ENCODE measurements around the gene PPP1R12B.
"Not testable (repeated sequence)": the region's sequence is repeated elsewhere in the genome, so short reads cannot be mapped to it uniquely, and the experiment has no call there.

PPP1R12B gene

GRCh38 chr1:202406896-202407295 is 58.4 kb downstream of the PPP1R12B start:
- not testable (repeated sequence) for DNase-seq

DNA sequence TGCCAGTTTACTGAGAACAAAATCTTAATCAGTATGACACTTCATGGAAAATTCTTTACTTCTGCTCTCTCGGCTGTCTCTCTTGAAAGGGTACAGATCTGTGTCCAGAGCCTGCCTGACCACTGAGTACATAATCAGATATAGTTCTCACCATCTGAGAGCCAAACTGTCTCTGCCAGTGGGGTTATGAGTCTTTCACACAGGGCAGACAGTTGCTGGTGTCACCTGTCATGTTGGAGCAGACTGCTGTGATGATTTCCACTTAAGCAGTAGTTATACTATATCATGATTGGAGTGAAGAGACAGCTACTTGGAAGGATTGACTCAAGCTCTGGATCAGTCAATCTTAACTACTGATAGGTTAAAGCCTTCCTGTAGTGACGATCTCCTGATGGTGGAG is 58.9 kb downstream of the PPP1R12B start:
- DNase-seq, result not testable (repeated sequence)

- DNase-seq, result not testable (repeated sequence)
Observed at GRCh38 chr1:202410251-202410650, 61.8 kb downstream of the PPP1R12B start.

DNA sequence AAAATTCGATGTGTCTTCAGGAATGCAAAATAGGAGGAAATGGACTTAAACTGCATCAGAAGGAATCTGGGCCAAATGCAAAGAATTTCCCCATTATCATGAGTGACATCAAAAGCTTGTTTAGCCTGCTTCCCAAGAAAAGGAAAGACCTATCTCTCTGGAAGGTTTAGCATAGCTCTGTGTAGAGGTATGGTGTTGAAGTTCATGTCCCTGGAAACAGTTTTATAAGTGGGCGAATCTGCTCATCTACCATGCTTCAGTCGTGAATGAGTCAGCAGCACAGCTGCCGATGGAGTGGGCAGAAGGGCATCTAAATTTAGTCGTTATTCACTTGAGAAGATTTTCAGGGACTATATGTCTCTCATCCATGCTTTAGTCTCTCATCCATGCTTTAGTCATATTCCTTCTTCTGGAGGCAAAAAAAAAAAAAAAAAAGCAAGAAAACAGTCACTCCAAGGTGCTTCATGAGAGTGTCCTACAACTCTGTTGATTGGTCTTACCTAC is 62.4 kb downstream of the PPP1R12B start:
- DNase-seq, result not testable (repeated sequence)

GRCh38 chr1:202411422-202411821 is 62.9 kb downstream of the PPP1R12B start:
- no peak for DNase-seq

- DNase-seq, result not testable (repeated sequence)
Observed at GRCh38 chr1:202412421-202412820, 63.9 kb downstream of the PPP1R12B start.

- DNase-seq, result no peak
Observed at GRCh38 chr1:202416641-202417040, 68.1 kb downstream of the PPP1R12B start.

DNA sequence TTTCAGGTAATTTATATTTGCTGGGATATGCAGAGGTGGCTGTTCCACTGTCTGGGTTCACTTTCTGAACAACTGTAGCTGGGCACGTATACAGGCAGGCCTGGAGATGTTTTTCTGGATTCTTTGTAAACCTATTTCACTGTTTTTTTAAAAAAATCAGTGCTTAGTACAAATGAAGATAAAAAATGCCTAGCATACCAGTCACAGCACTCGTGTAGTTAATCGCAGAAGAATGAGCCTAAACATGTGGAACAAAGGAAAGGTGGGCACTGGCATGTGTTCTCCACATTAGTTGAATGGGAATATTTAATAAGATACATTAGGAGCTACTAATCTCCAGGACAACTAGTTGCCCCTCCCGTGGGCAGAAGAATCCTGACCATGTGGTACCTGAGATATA is 68.6 kb downstream of the PPP1R12B start:
- not testable (repeated sequence) for DNase-seq

DNA sequence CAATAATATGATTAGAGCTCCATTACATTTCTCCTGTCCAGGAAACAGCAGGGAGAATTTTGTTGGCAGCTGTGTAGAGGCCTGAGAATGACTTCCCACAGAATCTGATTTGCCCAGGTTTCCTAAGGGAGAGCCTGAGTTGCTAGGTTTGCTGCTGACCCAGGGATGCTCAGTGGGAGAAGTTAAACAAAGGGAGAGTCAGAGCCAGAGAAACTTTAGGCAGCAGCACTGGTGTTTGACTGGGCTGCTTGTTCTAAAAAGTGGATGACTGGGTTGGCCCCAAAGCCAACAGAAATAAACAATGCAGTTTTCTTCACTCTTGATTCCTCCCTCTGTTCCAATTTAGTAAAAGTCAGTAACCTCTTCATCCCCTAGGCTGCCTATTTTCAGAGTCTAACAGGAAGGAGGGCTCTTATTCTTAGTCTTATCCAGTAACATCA is 69.3 kb downstream of the PPP1R12B start:
- DNase-seq, result not testable (repeated sequence)

- DNase-seq, result not testable (repeated sequence)
Observed at GRCh38 chr1:202419731-202420130, 71.2 kb downstream of the PPP1R12B start.

GRCh38 chr1:202420422-202421094 is 72.1 kb downstream of the PPP1R12B start:
- DNase-seq, result not testable (repeated sequence)

GRCh38 chr1:202422709-202423108 is 74.2 kb downstream of the PPP1R12B start:
- not testable (repeated sequence) for DNase-seq

DNA sequence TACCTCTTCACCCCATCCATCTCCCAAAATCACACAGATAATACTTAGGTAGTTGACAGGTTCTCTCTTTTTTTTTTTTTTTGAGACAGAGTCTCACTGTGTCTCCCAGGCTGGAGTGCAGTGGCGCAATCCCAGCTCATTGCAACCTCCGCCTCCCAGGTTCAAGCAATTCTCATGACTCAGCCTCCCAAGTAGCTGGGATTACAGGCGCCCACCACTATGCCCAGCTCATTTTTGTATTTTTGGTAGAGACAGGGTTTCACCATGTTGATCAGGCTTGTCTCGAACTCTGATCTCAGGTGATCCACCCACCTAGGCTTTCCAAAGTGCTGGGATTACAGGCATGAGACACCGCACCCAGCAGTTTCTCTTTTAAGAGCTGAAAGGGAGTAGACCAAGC is 75.8 kb downstream of the PPP1R12B start:
- not testable (repeated sequence) for DNase-seq

- DNase-seq, result not testable (repeated sequence)
Observed at GRCh38 chr1:202430111-202430510, 81.6 kb downstream of the PPP1R12B start.

DNA sequence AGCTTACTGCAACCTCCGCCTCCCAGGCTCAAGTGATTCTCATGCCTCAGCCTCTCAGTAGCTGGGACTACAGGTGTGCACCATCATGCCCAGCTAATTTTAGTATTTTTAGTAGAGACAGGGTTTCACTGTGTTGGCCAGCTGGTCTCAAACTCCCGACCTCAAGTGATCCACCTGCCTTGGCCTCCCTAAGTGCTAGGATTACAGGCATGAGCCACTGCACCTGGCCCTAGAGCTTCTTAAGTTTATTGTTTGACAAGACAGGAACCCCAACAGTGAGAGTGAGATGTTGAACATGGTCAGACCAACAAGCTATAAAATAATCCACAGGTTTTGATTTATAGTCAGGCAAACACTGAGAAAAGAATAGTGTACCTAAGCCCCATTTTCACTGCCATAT is 83.8 kb downstream of the PPP1R12B start:
- not testable (repeated sequence) for DNase-seq

DNA sequence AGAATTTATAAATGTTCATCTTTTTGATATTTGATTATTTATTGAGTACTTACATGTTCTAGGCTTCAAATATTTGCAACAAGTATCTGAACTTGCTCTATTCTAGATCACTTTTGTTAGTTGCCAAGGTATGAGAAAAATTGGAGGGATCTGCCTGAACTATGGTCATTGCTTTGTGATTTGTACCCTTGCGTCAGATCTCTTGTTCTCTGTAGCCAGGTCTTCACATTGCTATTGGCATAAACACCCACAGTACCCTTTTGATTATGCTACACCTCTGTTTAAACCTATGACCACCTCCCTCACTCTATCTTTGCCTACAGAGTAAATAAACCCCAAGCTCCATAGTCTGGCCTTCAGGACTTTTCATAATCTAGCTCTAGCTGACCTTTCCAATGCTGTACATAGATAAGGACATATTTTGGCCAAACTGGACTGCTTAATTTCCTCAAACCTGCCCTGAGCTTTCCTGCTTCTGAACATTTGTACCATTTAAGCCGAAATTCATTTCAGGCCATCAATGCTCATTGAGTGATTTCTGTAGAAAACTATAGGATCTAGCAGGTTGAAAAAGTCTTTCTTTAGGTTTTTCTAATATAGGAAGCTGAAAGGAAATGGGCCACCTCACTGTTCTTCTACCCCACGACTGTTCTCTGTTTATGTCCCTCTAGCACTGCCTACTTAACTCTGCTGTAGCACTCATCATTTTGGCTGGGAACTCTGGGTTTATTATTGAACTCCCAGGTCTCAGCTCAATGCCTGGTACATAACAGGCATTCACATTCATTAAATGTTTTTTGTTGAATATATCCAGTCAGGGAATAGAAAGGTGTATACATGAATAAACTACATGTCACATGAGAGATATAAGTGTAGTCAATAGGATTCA is 84.9 kb downstream of the PPP1R12B start:
- no peak for DNase-seq

DNA sequence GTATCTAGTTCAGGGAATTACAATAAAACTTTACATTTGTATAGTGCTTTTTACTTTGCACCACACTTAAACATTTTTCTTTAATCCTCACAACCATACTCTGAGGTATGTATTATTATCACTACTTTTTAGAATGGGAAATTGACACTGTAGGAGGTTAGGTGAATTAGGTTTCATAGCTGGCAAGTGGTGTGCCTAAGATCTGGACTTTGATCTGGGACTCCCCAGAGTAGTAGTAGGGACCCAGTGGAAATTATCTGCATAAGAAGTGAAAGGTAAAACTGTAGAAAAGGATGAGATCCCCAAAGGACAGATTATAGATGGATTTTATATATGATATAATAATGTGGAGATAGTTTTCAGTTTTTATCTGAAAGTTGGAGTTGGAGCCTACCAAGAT is 85.6 kb downstream of the PPP1R12B start:
- DNase-seq, result no peak

- no peak for DNase-seq
Observed at GRCh38 chr1:202438393-202439174, 90.1 kb downstream of the PPP1R12B start.

- DNase-seq, result no peak
Observed at GRCh38 chr1:202439308-202439707, 90.8 kb downstream of the PPP1R12B start.

- not testable (repeated sequence) for DNase-seq
Observed at GRCh38 chr1:202448140-202448539, 99.6 kb downstream of the PPP1R12B start.

GRCh38 chr1:202451641-202452040 is 103.1 kb downstream of the PPP1R12B start:
- DNase-seq, result not testable (repeated sequence)

DNA sequence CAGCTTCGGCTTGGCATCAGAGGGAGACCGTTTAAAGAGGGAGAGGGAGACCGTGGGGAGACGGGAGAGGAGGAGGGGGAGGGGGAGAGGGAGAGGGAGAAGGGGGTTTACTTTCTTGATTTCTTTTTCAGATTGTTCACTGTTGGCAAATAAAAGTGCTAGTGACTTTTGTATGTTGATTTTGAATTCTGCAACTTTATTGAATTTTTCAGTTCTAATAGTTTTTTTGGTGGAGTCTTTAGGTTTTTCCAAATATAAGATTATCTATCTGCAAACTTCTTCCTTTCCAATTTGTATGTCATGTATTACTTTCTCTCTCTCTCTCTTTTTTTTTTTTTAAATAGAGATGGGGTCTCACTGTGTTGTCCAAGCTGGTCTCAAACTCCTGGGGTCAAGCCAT is 104.0 kb downstream of the PPP1R12B start:
- DNase-seq, result no peak

Measured in retina (tissue), 1 donor.